Coronary artery (tissue), 2 donors: Measurements from ENCODE around the gene SLC7A1.
"Not testable (repeated sequence)": the region's sequence is repeated elsewhere in the genome, so short reads cannot be mapped to it uniquely, and the experiment has no call there.

ENCODE experiments used
- DNase-seq: peaks from one replicate; pipeline ENCODE4 v3.0.0-alpha.2; 2017; ENCODE audit warnings: low spot score
- H3K27ac ChIP-seq, 2 donors: fragments of 200-600 bp; sonication (generic); one replicate each; pipeline ENCODE4 v1.5.1; 2016 to 2019
- H3K4me3 ChIP-seq: fragments of 200-600 bp; sonication (generic); 2 replicates; pipeline ENCODE4 v1.5.1; 2016; ENCODE audit warnings: mild to moderate bottlenecking, moderate library complexity
- TF ChIP-seq, protein P1 (sequence below): fragments of 200-600 bp; sonication (generic); IDR thresholded peaks from one replicate; pipeline ENCODE4 v1.5.1; 2019; ENCODE audit warnings: antibody characterized with exemption

The SLC7A1 gene

DNA sequence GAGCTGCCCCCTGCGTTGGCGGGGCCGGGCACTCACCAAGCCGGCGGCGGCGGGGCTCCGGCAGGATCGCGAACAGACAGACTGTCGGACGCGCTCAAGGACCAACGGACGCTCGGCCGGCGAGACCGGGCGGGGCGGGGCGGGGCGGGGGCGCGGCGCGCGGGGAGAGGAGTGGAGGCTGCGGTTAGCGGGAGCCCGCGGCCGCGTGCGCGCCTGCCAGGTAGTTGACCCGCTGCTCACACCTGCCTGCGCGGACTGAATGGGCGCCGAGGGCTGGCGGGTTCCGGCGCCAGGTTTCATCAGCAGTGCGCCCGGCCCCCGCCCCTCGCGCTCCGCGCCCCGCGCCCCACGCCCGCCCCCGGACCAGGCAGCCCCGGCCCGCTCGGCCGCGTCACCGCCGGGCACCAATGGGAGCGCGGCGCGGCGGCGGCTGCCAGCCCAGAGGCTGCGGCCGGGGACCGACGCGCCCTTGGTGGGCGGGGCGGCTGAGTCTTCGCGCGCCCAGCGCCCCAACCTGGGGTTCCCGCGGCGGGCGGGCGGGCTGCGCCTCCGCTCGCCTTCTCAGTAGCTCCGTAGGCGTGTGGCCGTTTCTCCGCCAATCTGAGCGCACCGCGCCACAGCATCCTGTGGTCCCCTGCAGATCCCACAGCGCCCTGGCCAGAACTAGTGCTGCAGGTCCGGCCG lies at the start of gene SLC7A1:
SLC7A1 (minus strand) TSS at position 309 of the 684 bp plus-strand sequence. CDS start 59,500 bp downstream, outside the sequence.
- peak within 1 kb of the TSS; percentile 78 to 93 for H3K27ac ChIP-seq
- peak within 1 kb of the TSS; percentile 98 for H3K4me3 ChIP-seq
- DNase-seq = peak; percentile 84
- TF ChIP-seq, protein P1, sequence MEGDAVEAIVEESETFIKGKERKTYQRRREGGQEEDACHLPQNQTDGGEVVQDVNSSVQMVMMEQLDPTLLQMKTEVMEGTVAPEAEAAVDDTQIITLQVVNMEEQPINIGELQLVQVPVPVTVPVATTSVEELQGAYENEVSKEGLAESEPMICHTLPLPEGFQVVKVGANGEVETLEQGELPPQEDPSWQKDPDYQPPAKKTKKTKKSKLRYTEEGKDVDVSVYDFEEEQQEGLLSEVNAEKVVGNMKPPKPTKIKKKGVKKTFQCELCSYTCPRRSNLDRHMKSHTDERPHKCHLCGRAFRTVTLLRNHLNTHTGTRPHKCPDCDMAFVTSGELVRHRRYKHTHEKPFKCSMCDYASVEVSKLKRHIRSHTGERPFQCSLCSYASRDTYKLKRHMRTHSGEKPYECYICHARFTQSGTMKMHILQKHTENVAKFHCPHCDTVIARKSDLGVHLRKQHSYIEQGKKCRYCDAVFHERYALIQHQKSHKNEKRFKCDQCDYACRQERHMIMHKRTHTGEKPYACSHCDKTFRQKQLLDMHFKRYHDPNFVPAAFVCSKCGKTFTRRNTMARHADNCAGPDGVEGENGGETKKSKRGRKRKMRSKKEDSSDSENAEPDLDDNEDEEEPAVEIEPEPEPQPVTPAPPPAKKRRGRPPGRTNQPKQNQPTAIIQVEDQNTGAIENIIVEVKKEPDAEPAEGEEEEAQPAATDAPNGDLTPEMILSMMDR = no peak

DNA sequence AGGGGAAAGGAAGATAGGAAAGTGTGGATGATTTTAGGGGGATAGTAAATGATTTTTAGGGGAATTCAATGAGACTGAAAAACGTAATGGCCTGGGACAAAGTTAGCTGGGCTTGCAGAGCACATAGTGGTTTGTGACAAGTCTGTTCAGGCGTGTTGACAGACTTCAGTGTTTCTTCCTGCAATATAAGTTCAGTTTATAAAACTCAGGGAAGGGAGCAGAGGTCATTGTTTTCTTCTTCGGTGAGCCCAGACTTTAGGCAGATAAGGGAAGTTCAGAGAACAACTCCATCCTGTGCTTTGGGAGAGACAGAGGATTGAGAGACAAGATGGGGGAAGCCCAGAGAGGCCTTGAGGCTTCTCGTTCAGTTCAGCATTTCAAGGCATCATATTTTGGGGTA lies 45.2 kb upstream of the SLC7A1 start:
- Histone ChIP-seq H3K4me3 (no peak overlapping the region), H3K27ac (no peak overlapping the region)
- no peak for DNase-seq
- TF ChIP-seq, protein P1 = no peak

DNA sequence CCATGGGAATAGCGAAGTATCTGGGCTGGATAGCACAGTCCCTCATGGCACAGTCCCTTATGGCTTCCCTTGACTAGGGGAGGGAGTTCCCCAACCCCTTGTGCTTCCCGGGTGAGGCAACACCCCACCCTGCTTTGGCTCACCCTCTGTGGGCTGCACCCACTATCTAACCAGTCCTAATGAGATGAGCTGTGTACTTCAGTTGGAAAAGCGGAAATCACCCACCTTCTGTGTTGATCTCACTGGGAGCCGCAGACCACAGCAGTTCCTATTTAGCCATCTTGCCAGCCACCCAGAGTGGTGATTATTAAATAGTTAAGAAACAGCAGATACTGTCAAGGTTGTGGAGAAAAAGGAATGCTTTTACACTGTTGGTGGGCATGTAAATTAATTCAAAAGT lies 41.3 kb upstream of the SLC7A1 start:
- DNase-seq, H3K27ac ChIP-seq, H3K4me3 ChIP-seq: not testable (repeated sequence)

DNA sequence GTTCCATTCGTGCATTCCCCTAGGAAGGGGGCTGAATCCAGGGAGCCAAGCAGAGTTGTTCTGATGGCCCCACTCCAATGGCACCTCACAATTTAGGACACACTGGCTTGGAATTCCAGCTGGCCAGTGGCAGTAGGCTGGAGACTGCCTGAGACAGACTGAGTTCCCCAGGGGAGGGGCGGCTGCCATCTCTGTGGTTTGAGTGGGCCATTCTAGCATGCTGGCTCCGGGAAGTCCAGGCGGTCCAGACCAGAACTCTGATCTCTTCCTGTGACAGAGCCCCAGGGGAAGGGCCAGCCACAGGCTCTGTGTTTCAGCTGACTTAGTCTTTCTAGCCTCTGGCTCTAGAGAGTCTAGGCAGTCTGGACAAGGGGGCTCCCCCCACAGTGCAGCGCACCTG lies 29.5 kb upstream of the SLC7A1 start:
- no peak for DNase-seq
- TF ChIP-seq, protein P1 = no peak
- Histone ChIP-seq H3K4me3 (no peak overlapping the region), H3K27ac (no peak overlapping the region)

DNA sequence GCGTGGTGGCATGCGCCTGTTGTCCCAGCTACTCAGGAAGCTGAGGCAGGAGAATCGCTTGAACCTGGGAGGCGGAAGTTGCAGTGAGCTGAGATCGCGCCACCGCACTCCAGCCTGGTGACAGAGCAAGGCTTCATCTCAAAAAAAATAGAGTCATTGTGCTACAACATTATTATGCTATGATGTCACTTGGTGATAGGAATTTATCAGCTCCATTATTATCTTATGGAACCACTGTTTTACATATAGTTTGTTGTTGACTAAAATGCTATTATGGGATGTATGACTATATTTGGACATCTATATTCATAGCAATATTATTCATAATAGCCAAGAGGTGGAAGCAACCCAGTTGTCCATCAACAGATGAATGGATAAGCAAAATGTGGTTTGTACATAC lies 26.4 kb upstream of the SLC7A1 start:
- no peak for DNase-seq
- Histone ChIP-seq H3K27ac (no peak overlapping the region), H3K4me3 (no peak overlapping the region)
- TF ChIP-seq, protein P1 = no peak

DNA sequence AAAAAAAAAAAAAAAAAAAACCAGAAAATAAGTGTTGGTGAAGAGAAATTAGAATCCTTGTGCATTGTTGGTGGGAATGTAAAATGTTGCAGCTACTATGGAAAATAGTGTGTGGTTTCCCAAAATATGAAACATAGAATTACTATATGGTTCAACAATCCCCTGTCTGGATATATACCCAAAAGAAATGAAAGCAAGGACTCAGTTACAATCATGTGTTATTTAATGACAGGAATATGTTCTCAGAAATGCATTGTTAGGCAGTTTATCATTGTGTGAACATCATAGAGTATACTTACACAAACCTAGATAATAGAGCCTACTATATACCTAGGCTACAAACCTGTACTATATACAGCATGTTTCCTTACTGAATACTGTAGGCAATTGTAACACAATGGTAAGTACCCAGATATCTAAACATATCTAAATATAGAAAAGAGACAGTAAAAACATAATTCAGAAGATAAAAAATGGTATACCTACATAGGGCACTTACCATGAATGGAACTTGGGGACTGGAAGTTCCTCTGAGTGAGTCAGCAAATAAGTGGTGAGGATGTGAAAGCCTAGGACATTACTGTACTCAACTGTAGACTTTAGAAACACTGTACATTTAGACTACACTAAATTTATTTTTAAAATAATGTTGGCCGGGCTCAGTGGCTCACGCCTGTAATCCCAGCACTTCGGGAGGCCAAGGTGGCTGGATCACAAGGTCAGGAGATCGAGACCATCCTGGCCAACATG lies 25.7 kb upstream of the SLC7A1 start:
- TF ChIP-seq, protein P1 = no peak
- Histone ChIP-seq H3K27ac (no peak overlapping the region), H3K4me3 (no peak overlapping the region)
- DNase-seq = no peak

DNA sequence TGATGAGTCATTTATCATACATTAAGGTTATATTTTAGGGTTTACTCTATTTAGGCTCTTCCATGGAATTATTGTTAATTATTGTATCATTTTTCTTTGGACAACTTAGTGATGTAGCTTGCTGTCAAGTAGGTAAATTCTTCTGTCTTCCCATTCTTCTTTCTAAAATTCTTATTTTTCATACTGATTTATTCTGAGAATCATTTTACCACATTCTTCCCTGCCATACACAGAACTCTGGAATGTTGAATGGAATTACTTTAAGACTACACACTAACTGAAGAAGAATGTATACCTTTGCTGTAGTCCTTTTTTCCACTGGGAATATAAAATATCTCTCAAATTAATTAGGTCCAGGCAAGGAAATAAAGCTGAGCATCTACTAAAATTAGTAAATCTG lies 24.5 kb upstream of the SLC7A1 start:
- DNase-seq = no peak
- no peak overlapping the region for H3K4me3 ChIP-seq
- TF ChIP-seq, protein P1 = no peak
- no peak overlapping the region for H3K27ac ChIP-seq
